Fibroblast of lung (primary cell): ENCODE measurements around the gene MRPS24. TPM values are rescaled to one million over a fixed set of nuclear protein-coding genes. Genes with fewer than 3 reads are reported as not detected.
"Not testable (repeated sequence)": the region's sequence is repeated elsewhere in the genome, so short reads cannot be mapped to it uniquely, and the experiment has no call there.

ENCODE experiments used
- DNase-seq, 2 donors: peaks; one replicate each; pipeline versions ENCODE4 v3.0.0 to v3.0.0-alpha.2; 2010; ENCODE audit warnings: low read depth in 2 of 2
- H2AFZ ChIP-seq: 2 replicates; pipeline ENCODE4 v1.5.1; 2012; ENCODE audit warnings: low read length, control low read depth, inconsistent platforms
- H3K27ac ChIP-seq: 2 replicates; pipeline ENCODE4 v1.5.1; 2011; ENCODE audit warnings: low read length, control low read depth; ENCODE audit not compliant: insufficient read depth
- H3K27me3 ChIP-seq: 2 replicates; pipeline ENCODE4 v1.5.1; 2011; ENCODE audit warnings: mild to moderate bottlenecking, low read length; ENCODE audit not compliant: control insufficient read depth, insufficient read depth
- H3K36me3 ChIP-seq: 2 replicates; pipeline ENCODE4 v1.5.1; 2011; ENCODE audit warnings: low read length; ENCODE audit not compliant: control insufficient read depth, insufficient read depth
- H3K4me1 ChIP-seq: 2 replicates; pipeline ENCODE4 v1.5.1; 2011; ENCODE audit warnings: low read length; ENCODE audit not compliant: control insufficient read depth, insufficient read depth; ENCODE audit errors: extremely low read depth
- H3K4me2 ChIP-seq: 2 replicates; pipeline ENCODE4 v1.5.1; 2011; ENCODE audit warnings: low read length, control low read depth; ENCODE audit not compliant: insufficient read depth; ENCODE audit errors: extremely low read depth
- H3K4me3 ChIP-seq, 4 experiments: fragments of 200-600 bp in 1 of 4; sonication (generic) in 1 of 4; replicated peaks in 1 of 4; 2 replicates each; pipeline ENCODE4 v1.5.1; 2011 to 2016; ENCODE audit warnings: low read length in 4 of 4, low read depth in 3 of 4, mild to moderate bottlenecking in 3 of 4, control low read depth in 2 of 4, inconsistent platforms in 1 of 4, mixed read lengths in 1 of 4; ENCODE audit not compliant: insufficient read depth in 1 of 4; ENCODE audit errors: control extremely low read depth in 1 of 4
- H3K79me2 ChIP-seq: 2 replicates; pipeline ENCODE4 v1.5.1; 2012; ENCODE audit warnings: mild to moderate bottlenecking, low read length, inconsistent platforms; ENCODE audit not compliant: control insufficient read depth, insufficient read depth
- H3K9ac ChIP-seq: 2 replicates; pipeline ENCODE4 v1.5.1; 2011; ENCODE audit warnings: mild to moderate bottlenecking, low read length, control low read depth; ENCODE audit not compliant: insufficient read depth
- H3K9me3 ChIP-seq: 2 replicates; pipeline ENCODE4 v1.5.1; 2012; ENCODE audit warnings: low read depth, low read length; ENCODE audit not compliant: control insufficient read depth, insufficient read depth
- H4K20me1 ChIP-seq: 2 replicates; pipeline ENCODE4 v1.5.1; 2011; ENCODE audit warnings: low read length; ENCODE audit not compliant: control insufficient read depth, insufficient read depth; ENCODE audit errors: extremely low read depth
- EZH2 ChIP-seq: IDR thresholded peaks from 2 replicates; pipeline ENCODE4 v1.5.1; 2012; ENCODE audit warnings: low read length, control low read depth, mild to moderate bottlenecking; ENCODE audit errors: missing control alignments
- polyA plus RNA-seq, 2 donors: library from polyadenylated mRNA; depleted of rRNA in 1 of 2; stranded (reverse) in 1 of 2; unstranded in 1 of 2; fragments of >200 nt; gene quantifications; 2 replicates each; pipeline ENCODE4 v1.2.1, GENCODE V29; 2011 to 2012; ENCODE audit warnings: missing spikeins in 1 of 2
- total RNA-seq: library from RNA; depleted of rRNA; stranded (reverse); fragments of >200 nt; gene quantifications from 2 replicates; pipeline ENCODE4 v1.2.1, GENCODE V29; 2014
- TF ChIP-seq, protein P1 (sequence below), 2 donors: IDR thresholded peaks in 1 of 2; conservative IDR thresholded peaks in 1 of 2; 1 replicate in 1 of 2; 2 replicates in 1 of 2; pipeline ENCODE4 v1.5.1; 2011 to 2012; ENCODE audit warnings: low read length in 2 of 2, control low read depth in 1 of 2, inconsistent platforms in 1 of 2, low read depth in 1 of 2, mild to moderate bottlenecking in 1 of 2

MRPS24 gene
- total and polyA plus RNA-seq, 2 donors (not counting 1 experiment from before 2014, with no cell fraction given): 105 to 109 TPM

- Histone ChIP-seq H3K36me3 (no peaks in the 10 kb centered on the region), H2AFZ (no peak overlapping the region), H3K4me1 (peaks cover 7% of the 10 kb centered on the region), H3K4me3 (peak overlapping the region; percentile 1 to 86 (median 72)), H4K20me1 (no peaks in the 10 kb centered on the region), H3K9me3 (no peaks in the 10 kb centered on the region), H3K9ac (no peak overlapping the region), H3K4me2 (peak overlapping the region; percentile 67), H3K27ac (peak overlapping the region; percentile 77), H3K79me2 (peaks cover 59% of the 10 kb centered on the region), H3K27me3 (no peaks in the 10 kb centered on the region)
- no peak for TF ChIP-seq EZH2
- TF ChIP-seq, protein P1, sequence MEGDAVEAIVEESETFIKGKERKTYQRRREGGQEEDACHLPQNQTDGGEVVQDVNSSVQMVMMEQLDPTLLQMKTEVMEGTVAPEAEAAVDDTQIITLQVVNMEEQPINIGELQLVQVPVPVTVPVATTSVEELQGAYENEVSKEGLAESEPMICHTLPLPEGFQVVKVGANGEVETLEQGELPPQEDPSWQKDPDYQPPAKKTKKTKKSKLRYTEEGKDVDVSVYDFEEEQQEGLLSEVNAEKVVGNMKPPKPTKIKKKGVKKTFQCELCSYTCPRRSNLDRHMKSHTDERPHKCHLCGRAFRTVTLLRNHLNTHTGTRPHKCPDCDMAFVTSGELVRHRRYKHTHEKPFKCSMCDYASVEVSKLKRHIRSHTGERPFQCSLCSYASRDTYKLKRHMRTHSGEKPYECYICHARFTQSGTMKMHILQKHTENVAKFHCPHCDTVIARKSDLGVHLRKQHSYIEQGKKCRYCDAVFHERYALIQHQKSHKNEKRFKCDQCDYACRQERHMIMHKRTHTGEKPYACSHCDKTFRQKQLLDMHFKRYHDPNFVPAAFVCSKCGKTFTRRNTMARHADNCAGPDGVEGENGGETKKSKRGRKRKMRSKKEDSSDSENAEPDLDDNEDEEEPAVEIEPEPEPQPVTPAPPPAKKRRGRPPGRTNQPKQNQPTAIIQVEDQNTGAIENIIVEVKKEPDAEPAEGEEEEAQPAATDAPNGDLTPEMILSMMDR (conservative IDR thresholded peaks at IDR 0.05 in 1 of 2, IDR thresholded peaks at IDR 0.05 in 1 of 2; ENCODE audit: low read depth in 1 of 2, low read length in 2 of 2): no peak
- peak; percentile 9 to 22 for DNase-seq
Measured at GRCh38 chr7:43904533-43905208, 35.4 kb upstream of the MRPS24 start.

DNA sequence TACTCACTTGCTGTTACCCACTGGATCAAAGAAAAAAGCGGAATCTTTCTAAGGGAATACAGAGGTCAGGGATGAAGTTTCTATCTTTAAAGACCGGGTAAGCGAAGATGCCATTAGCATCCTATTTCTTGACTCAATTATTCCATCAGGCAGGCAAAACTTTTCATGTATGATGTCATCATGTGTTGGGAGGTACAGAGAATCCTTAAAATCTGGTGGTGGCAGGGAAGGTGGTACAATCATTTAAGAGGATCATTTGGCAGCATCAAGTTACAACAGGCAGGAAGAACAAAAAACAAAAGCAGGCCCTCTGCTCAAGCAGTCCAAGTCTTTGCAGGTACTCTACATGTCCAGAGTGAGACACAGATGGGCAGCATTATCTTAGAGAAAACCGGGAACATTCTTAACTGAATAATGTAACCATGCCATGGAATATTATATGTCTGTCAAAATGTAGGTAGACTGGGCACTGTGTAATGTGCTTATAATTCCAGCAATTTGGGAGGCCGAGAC is 33.3 kb upstream of the MRPS24 start:
- Histone ChIP-seq H3K36me3 (no peaks in the 10 kb centered on the region), H3K4me3 (no peak overlapping the region), H2AFZ (no peak overlapping the region), H3K27ac (no peak overlapping the region), H3K79me2 (peaks cover 73% of the 10 kb centered on the region), H4K20me1 (no peaks in the 10 kb centered on the region), H3K27me3 (no peaks in the 10 kb centered on the region), H3K4me1 (peaks cover 7% of the 10 kb centered on the region), H3K4me2 (no peak overlapping the region), H3K9me3 (no peaks in the 10 kb centered on the region), H3K9ac (no peak overlapping the region)
- TF ChIP-seq, protein P1 (conservative IDR thresholded peaks at IDR 0.05 in 1 of 2, IDR thresholded peaks at IDR 0.05 in 1 of 2; ENCODE audit: low read depth in 1 of 2, low read length in 2 of 2): no peak
- no peak for TF ChIP-seq EZH2
- DNase-seq: no peak

- not testable (repeated sequence) for H3K4me2 ChIP-seq, H4K20me1 ChIP-seq, H3K27me3 ChIP-seq, H3K4me1 ChIP-seq, H3K9me3 ChIP-seq, H2AFZ ChIP-seq, H3K9ac ChIP-seq, H3K27ac ChIP-seq, H3K36me3 ChIP-seq, DNase-seq, H3K4me3 ChIP-seq
- H3K79me2 ChIP-seq: peaks cover 85% of the 10 kb centered on the region
Measured at GRCh38 chr7:43898571-43898970, 29.3 kb upstream of the MRPS24 start.
